Stimulated activated CD8-positive, alpha-beta memory T cell treated with anti-CD3 and anti-CD28 coated beads, Interleukin-7, amount 100 ng/mL, for 48 hours (primary cell): ENCODE measurements around the gene EPB41L2.
"Not testable (repeated sequence)": the region's sequence is repeated elsewhere in the genome, so short reads cannot be mapped to it uniquely, and the experiment has no call there.

Source experiments
- DNase-seq, 2 donors: peaks; one replicate each; pipeline ENCODE4 v3.0.0-alpha.2; 2020; ENCODE audit warnings: low read depth in 1 of 2; ENCODE audit errors: extremely low read depth in 1 of 2

Gene EPB41L2

DNA sequence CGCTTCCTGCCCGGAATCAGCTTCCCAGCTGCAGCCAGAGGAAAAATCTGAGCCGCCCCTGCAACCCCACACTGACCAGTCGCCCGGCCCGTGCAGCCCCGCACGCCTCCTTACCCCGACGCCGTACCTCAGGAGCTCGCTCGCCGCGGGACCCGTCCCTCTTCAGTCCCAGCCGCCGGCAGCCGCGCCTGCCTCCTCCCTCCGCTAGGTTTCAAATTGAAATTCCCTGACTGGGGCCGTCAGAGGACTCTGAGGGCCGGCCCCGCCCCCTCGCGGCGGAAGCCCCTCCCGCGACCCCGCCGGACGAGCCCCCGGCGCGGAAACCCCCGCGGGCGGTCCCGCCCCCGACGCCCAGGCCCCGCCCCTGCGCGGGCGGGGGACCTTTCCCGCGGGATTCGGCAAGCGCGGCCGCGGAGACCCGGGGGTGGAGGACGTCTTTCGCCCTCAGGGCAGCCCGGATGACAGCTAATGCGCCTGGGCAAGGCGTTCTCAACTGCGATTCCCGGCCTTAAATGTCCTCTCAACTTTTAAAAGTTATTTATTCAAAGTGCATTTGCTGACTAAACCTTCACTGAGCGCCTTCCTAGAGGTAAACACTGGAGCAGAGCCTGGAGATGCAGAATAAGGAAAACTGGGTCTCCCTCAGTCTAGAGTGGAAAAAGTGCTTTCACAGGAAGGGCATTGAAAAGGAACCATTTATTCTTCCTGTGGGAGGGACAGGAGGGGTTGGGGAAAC lies at the start of gene EPB41L2:
Gene EPB41L2 (minus strand): TSS at position 218 of the 736 bp plus-strand sequence. CDS start 106,760 bp downstream, outside the sequence.
- peak; percentile 66 to 69 for DNase-seq

DNA sequence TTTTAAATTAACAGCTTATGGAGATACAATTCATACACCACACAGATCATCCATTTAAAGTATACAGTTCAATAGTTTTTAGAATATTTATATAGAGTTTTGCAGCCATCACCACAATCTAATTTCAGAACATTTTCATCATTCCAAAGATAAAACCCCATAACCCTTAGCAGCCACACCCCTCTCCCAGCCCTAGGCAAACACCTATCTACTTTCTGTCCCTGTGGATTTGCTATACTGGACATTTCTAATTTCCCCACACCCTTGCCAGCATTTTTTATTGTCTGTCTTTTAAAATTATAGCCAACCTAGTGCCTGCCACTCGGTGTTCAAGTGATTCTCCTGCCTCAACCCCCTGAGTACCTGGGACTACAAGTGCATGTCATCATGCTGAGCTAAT lies 49.2 kb upstream of the EPB41L2 start:
- DNase-seq = no peak

DNA sequence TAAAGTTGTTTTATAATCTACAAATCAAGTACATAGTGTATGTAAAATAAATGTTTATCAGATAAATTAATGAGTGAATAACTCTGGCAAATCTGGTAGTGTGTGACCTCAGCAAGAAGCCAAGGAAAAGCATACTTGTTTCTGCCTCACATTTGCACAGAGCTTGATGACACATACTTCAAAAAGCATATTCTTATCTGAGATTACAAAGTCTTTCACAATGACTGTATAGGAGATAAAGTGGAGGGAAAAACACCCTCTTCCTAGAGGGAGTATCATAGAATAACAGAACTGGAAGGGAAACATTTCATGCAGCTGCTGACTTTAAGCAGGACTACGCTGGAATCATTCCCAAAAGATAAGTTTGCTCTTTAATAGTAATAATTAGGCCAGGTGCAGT lies 44.1 kb upstream of the EPB41L2 start:
- DNase-seq = no peak

DNA sequence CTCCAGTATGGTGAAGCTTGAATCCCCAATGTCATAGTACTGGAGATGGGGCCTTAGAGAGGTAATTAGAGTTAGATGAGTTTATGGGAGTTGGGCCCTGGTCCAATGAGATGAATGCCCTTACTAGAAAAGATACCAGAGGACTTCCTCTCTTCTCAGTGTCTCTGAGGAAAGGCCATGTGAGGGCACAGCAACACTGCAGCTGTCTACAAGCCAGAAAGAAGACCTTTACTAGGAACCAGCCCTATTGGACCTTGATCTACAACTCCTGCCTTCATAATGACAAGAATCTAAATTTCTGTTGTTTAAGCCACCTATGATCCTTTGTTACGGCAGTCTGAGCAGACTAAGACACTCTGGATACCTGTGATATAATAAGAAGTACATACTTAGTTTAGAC lies 40.9 kb upstream of the EPB41L2 start:
- DNase-seq = no peak

DNA sequence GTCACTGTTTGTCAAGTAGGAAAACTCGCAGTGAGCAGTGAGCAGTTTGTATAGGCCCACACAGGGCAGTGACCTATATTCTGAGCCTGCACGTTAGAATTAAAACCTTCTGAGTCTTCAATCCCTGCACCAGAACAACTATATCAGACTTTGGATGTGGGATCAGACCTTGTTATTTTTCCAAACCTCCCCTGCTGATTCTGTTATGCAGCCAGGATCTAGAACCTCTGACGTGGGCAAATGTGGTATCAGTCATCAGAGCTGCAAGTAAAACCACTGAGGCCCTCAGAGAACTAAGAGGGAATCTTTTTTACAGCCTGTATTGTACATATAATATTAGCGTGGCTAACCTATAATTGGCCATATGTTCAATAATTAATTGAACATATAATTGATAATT lies 40.3 kb upstream of the EPB41L2 start:
- DNase-seq = no peak

DNA sequence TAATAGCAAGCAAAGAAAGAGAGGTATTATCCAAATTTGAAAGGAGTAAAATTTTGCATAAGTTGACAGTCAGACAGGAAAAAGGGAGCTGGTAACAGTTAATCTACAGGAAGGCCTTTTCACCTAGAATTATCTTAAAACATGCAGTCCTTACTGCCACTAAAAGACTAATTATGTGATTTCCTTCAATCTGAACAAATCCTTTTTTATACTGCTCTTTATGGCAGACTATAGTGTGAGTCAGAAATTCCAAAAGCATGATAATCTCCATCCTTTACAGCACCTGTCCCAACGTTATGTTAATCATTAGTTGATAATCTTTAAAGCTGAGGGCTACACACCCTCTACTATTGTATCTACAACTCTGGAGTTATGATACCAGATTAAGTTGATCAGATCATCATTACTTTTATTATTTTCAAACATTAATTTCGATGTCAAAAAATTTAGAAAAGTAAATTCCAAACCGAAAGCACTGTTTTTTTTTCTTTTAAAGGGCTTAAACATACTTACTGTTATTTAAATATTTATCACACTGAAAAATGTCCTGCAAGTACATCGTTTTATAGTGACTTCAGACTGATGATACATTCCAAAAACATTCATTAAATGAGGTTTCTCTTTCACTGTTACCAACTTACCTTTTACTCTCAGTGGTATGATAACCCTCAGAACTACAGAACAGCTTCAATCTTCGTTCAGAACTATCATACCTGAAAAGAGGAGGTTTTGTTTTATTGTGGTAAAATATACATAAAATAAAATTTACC lies 39.1 kb upstream of the EPB41L2 start:
- no peak for DNase-seq

DNA sequence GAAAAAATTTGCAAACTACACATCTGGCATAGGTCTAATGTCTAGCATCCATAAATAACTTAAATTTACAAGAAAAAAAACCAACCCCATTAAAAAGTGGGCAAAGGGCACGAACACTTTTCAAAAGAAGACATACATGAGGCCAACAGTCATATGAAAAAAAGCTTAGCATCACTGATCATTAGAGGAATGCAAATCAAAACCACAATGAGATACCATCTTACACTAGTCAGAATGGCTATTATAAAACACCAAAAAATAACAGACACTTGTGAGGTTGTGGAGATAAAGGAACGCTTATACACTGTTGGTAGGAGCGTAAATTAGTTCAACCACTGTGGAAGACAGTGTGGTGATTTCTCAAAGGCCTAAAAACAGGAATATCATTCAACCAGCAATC lies 33.7 kb upstream of the EPB41L2 start:
- no peak for DNase-seq

DNA sequence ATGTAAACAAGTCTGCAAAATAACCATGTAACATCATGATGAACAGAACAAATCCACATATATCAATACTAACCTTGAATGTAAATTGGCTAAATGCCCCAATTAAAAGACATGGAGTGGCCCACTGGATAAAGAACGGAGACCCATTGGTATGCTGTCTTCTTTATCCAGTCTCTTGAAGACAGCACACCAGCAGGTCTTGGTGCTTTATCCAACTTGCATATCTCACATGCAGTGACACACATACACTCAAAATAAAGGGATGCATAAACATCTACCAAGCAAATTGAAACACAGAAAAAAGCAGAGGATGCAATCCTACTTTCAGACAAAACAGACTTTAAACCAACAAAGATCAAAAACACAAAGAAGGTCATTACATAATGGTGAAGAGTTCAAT lies 30.3 kb upstream of the EPB41L2 start:
- no peak for DNase-seq

DNA sequence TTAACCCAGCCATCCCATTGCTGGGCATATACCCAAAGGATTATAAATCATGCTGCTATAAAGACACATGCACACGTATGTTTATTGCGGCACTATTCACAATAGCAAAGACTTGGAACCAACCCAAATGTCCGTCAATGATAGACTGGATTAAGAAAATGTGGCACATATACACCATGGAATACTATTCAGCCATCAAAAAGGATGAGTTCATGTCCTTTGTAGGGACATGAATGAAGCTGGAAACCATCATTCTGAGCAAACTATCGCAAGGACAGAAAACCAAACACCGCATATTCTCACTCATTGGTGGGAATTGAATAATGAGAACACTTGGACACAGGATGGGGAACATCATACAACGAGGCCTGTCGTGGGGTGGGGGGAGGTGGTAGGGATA lies 28.9 kb upstream of the EPB41L2 start:
- DNase-seq = not testable (repeated sequence)

DNA sequence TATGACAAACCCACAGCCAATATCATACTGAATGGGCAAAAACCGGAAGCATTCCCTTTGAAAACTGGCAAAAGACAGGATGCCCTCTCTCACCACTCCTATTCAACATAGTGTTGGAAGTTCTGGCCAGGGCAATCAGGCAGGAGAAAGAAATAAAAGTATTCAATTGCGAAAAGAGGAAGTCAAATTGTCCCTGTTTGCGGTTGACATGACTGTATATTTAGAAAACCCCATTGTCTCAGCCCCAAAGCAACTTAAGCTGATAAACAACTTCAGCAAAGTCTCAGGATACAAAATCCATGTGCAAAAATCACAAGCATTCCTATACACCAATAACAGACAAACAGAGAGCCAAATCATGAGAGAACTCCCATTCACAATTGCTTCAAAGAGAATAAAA lies 27.3 kb upstream of the EPB41L2 start:
- not testable (repeated sequence) for DNase-seq

DNA sequence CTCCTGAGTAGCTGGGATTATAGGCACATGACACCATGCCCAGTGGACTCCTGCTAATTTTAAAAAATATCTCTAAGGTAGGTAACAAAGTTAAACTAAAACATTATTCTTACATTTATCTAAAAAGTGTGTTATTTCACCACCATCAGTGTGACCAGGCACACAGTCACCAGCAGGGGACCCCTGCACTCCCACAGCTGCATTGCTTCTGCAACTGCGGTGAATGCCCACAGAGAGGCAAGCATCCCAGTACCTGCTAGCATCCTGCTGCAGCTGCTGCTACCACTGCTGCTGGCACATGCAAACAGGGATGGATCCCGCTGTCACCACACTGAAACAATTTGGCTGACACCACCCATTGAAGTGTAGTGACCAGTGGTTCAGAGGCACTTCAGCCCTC lies 21.9 kb upstream of the EPB41L2 start:
- no peak for DNase-seq

DNA sequence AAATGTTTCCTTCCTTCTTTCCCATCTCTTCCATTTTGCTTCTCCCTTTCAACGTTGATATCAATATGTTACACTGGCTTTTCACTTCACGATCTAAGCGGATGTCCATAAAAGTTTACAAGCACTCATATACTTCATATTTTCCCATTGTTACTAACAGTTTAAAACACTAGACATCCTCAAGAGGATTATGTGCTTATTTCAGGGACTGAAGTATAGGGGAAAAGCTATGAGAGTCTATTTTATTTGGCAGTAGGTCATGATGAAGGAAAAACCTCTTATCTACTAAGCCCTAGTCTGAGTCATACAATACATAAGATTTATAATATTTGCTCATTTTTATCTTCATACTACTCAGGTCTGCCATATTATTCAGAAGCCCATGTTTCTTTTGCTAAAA lies 20.6 kb upstream of the EPB41L2 start:
- no peak for DNase-seq

DNA sequence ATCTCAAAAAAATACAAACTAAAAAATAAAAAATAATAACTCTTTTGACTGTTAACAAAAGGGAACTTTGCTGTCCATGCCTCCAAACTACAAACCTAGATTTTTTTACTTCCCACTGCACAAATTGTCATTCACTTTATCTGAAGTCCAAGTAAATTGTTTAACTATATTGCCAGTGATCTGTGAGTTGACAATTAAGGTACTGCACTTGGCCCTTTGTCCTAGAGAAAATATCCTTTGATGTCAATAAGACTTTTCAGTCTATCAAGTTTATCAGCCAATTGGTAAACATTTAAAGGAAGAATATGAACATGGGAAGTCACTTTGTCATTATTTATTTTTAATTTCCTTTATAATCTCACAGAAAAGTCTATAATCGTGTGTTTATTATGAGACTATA lies 19.3 kb upstream of the EPB41L2 start:
- DNase-seq = no peak

DNA sequence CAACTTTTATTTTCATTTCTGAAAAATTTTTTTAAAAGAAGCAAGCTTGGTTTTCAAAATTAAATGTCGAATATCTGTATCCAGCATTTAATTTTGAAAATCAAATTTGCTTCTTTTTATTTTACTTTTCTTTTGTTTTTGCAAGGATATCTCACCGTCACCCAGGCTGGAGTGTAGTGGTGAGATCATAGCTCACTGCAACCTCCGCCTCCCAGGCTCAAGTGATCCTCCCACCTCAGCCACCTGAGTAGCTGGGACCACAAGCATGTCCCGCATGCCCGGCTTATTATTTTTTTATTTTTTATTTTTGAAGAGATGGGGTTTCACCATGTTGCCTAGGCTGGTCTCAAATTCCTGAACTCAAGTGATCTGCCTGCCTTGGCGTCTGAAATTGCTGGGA lies 17.0 kb upstream of the EPB41L2 start:
- no peak for DNase-seq

DNA sequence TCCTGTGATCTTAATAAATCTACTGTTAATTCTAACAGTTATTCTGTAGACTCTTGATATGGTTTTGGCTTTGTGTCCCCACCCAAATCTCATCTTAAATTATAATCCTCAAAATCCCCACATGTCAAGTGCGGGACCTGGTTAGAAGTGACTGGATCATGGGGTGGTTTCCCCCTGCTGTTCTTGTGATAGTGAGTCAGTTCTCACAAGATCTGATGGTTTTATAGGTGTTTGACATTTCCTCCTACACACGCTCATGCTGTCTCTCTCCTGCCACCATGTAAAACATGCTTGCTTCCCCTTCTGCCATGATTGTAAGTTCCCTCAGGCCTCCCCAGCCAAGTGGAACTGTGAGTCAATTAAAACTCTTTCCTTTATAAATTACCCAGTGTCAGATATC lies 10.5 kb upstream of the EPB41L2 start:
- no peak for DNase-seq

DNA sequence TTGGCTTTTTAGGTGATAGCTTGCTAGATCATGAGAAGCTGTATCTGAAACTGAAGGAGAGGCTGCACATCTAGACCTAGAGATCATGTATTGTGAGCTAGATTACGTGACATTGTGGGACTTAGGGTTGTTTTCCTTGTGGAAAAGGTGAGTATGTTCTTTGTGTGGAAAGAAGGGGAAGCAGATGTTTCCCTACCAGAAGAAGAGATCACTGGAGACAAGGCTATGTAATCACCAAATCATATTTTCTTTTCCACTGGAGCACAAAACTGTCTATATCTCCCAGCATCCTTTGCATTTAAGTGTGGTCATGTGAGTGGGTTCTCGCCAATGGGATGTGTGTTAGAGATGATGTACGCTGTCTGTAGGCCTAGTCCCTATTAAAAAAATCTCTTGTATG lies 7.0 kb upstream of the EPB41L2 start:
- no peak for DNase-seq

DNA sequence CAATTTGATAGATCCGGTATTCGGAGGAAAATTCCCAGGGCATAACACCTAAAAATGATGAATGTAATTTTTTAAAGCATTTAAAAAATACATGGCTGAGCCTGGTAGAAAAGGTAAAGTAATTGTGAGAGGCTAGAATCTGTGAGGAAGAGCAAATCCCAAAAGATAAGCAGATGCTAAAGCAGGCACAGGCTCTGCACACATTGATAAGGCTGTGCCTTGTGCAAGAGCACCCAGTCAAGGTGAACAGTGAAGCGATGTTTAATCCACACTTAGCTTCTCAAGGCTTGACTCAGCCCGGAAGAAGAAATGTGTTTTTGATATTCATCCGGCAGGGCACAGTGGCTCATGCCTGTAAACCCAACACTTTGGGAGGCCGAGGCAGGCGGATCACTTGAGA lies 5.1 kb upstream of the EPB41L2 start:
- no peak for DNase-seq

DNA sequence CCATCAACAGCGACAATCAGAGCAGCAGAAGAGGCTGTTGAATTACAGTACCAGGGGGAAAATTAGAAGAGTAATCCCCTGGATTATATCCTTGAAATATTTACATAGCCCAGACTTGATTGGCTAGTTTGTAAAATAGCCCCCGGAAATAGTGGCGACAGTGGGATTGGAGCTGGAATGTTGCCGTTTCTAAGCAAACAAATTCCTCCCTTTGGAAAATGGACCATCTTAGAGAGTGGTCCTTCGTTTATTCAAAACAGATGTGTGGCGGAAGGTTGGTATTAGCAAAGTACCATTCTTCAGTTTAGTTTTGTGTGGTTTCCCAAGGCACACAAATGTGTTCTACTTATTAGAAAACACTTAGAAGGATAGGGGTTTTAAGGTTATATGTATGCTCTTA lies 4.5 kb upstream of the EPB41L2 start:
- DNase-seq = no peak

DNA sequence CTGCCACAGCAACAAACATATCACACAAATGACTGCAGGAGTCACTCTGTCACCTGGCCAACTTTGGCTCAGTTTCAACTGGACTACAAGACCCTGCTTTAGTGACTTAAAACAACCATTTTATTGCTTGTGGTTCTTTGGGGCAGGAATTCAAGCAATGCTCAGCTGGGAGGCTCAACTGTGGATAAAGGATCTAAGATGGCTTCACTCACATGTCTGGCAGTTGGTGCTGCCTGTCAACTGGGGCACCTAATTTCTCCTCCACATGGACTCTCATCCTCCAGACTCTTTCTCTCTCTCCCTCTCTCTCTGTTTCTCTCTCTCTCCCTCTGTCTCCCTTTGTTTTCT lies 2.8 kb upstream of the EPB41L2 start:
- DNase-seq = no peak

DNA sequence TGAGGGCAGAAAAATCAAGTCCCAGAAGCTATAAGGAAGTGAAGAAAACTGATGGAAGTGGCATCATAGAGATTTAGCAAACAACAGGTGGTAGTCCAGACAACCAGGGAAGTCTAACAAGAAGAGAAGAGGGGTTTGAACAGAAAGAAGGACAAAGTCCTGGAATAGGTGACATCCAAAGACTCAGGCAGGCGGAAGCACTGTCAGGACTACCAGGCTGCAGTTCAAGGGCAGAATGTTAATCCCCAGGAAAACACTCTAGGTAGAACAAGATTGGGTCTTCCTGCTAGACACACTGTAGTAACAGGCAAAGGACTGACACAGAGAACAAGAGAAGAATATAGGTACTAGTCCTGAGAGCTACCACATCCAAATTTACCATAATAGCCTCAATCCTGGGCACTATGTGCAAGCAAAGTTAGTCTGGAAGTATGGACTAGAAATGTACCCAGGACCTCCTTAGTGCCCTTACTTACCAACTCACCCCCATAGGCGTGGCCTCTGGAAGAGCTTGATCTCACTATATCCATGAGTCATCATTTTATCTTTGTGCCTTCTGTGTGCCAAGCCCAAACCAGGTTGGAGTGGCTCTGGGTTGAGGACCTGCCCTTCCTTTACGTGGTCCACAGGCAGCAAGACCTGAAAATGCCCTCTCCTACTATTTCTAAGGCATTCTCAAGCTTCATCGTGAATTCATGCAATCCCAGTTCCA lies 2.2 kb upstream of the EPB41L2 start:
- DNase-seq = no peak

DNA sequence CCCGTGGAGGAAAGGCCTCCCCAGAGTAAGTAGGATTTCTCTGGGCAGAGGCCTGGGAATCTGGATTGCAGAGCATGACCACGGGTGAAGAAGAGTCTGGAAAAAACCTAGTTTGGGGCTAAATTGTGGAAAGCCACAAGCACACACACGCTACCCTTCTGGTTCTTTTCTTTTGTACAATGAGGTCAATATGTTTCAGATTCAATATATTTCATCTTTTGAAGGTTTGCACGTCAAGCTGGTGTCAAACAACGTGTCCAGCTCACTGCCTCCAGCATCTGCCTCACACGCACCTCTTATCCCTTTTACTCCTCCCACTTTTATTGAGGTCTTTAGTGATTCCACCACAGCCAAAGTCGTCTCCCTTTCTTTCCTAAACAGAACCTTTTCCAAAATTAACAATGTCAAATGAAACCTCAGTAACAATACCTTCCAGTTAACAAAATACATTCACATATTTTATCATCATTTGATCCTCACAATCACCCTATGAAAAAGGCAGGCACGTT lies 773 bp upstream of the EPB41L2 start:
- DNase-seq = no peak
